ENCODE results near the gene IST1.

GRCh38 chr16:71945616-71946015 is 50.3 kb downstream of the IST1 start:
- TF ChIP-seq POLR2A (IDR thresholded peaks at IDR 0.05) (no peak), CTCF (IDR thresholded peaks at IDR 0.05) (no peak), EP300 (IDR thresholded peaks at IDR 0.05) (no peak), POLR2AphosphoS5 (IDR thresholded peaks at IDR 0.05) (no peak)

Data from sigmoid colon (tissue), 4 donors.